K562 (cell line): ENCODE data around the gene TRRAP. TPM values are rescaled to one million over a fixed set of nuclear protein-coding genes. Genes with fewer than 3 reads are reported as not detected.

Experiments used
- ATAC-seq: fragments of 200-7000 bp; cut with Tn5 transposase; 3 replicates; pipeline ENCODE4 v1.9.1; 2020; ENCODE audit warnings: moderate library complexity
- BruUV-seq: library from RNA; stranded (reverse); fragments of 400-500 nt; replicated peaks from 2 replicates; lab custom pipeline; 2021; lab: Mats Ljungman, UMichigan
- CTCF ChIA-PET: fragments of 300-600 bp; formaldehyde crosslinking; extraction: SDS; loops from one replicate; lab custom pipeline; 2021; ENCODE audit warnings: low intra/inter-chr PET ratio; lab: Yijun Ruan, JAX
- POLR2A ChIA-PET: fragments of 300-600, 350-650 bp; sonication (Branson Sonifier 250); formaldehyde crosslinking; extraction: SDS; loops from one replicate; lab custom pipeline; 2021; ENCODE audit warnings: antibody characterized with exemption, inconsistent platforms; lab: Yijun Ruan, JAX
- DNase-seq, 4 experiments: peaks; one replicate each; pipeline versions ENCODE4 v3.0.0 to v3.0.0-alpha.2; 2011 to 2018; ENCODE audit warnings: low spot score in 3 of 4, mixed read lengths in 3 of 4; ENCODE audit errors: extremely low read depth in 1 of 4
- FAIRE-seq: peaks from 2 replicates; lab custom pipeline; 2011; peaks lifted over from hg19 to GRCh38; lab: Jason Lieb, UNC
- H2AFZ ChIP-seq: 2 replicates; pipeline ENCODE4 v1.6.0; 2011; ENCODE audit warnings: low read depth, low read length, control low read depth, inconsistent platforms
- H3K27ac ChIP-seq: fragments of 200-600 bp; 3 replicates; pipeline ENCODE4 v1.8.0; 2011; ENCODE audit warnings: low read depth, mild to moderate bottlenecking, control low read depth, inconsistent platforms, low read length, moderate library complexity, mixed read lengths; ENCODE audit errors: extremely low read depth
- H3K27me3 ChIP-seq, 2 experiments: fragments of 300-600 bp in 1 of 2; 2 replicates in 1 of 2; 3 replicates in 1 of 2; pipeline versions ENCODE4 v1.6.0 to v1.8.0; 2011; ENCODE audit warnings: inconsistent platforms in 2 of 2, low read length in 2 of 2, mild to moderate bottlenecking in 1 of 2, mixed read lengths in 1 of 2, moderate library complexity in 1 of 2; ENCODE audit not compliant: control insufficient read depth in 2 of 2, insufficient read depth in 2 of 2
- H3K36me3 ChIP-seq: fragments of 300-600 bp; 3 replicates; pipeline ENCODE4 v1.8.0; 2011; ENCODE audit warnings: mild to moderate bottlenecking, low read length, inconsistent platforms; ENCODE audit not compliant: control insufficient read depth, insufficient read depth
- H3K4me1 ChIP-seq, 2 experiments: fragments of 200-600 bp in 1 of 2; replicated peaks in 1 of 2; 2 replicates in 1 of 2; 3 replicates in 1 of 2; pipeline versions ENCODE4 v1.5.1 to v1.8.0; 2011; ENCODE audit warnings: inconsistent platforms in 2 of 2, low read length in 2 of 2, mild to moderate bottlenecking in 1 of 2, mixed read lengths in 1 of 2, moderate library complexity in 1 of 2; ENCODE audit not compliant: control insufficient read depth in 2 of 2, insufficient read depth in 2 of 2
- H3K4me2 ChIP-seq: 2 replicates; pipeline ENCODE4 v1.6.1; 2011; ENCODE audit warnings: low read length, control low read depth, inconsistent platforms, mixed read lengths; ENCODE audit not compliant: insufficient read depth
- H3K4me3 ChIP-seq: fragments of 200-600 bp; sonication (generic), shearing (Covaris generic); 2 replicates; pipeline ENCODE4 v1.5.1; 2016; ENCODE audit warnings: control low read depth, inconsistent platforms
- H3K79me2 ChIP-seq: fragments of 200-600 bp; 3 replicates; pipeline ENCODE4 v1.8.0; 2011; ENCODE audit warnings: low read length, inconsistent platforms; ENCODE audit not compliant: control insufficient read depth, insufficient read depth
- H3K9ac ChIP-seq, 2 experiments: 2 replicates each; pipeline versions ENCODE4 v1.6.0 to v1.6.1; 2011; ENCODE audit warnings: low read depth in 2 of 2, low read length in 2 of 2, control low read depth in 1 of 2, inconsistent platforms in 1 of 2, mild to moderate bottlenecking in 1 of 2, mixed read lengths in 1 of 2; ENCODE audit not compliant: insufficient read depth in 1 of 2
- H3K9me1 ChIP-seq: one replicate; pipeline ENCODE4 v1.6.0; 2011; ENCODE audit warnings: inconsistent platforms, mild to moderate bottlenecking, low read length, moderate library complexity; ENCODE audit not compliant: control insufficient read depth, insufficient read depth
- H3K9me3 ChIP-seq: replicated peaks from 2 replicates; pipeline ENCODE4 v1.5.1; 2011; ENCODE audit warnings: low read depth, low read length, inconsistent platforms; ENCODE audit not compliant: control insufficient read depth, insufficient read depth
- H4K20me1 ChIP-seq: replicated peaks from 2 replicates; pipeline ENCODE4 v1.6.1; 2011; ENCODE audit warnings: low read length, inconsistent platforms, mixed read lengths; ENCODE audit not compliant: control insufficient read depth, insufficient read depth
- BCL6 ChIP-seq: fragments of 250-450 bp; sonication (Bioruptor Pico); IDR thresholded peaks from 2 replicates; pipeline ENCODE4 v1.4.0; 2020
- CBX1 ChIP-seq: sonication (generic); IDR thresholded peaks from 2 replicates; pipeline ENCODE4 v1.6.1; 2016; ENCODE audit warnings: antibody characterized with exemption, low read depth, mild to moderate bottlenecking
- CEBPG ChIP-seq, 3 experiments: fragments of 200-800 bp in 1 of 3; sonication (Bioruptor generic) in 1 of 3; sonication (generic) in 1 of 3; formaldehyde crosslinking in 1 of 3; IDR thresholded peaks in 2 of 3; conservative IDR thresholded peaks in 1 of 3; 2 replicates each; pipeline versions ENCODE4 v1.6.1 to v1.8.0; 2016 to 2022; ENCODE audit warnings: missing compliant biosample characterization in 2 of 3, missing genetic modification characterization in 2 of 3, mild to moderate bottlenecking in 1 of 3, missing genetic modification reagents in 1 of 3
- DLX4 ChIP-seq: fragments of 250-450 bp; sonication (Bioruptor Pico); IDR thresholded peaks from 2 replicates; pipeline ENCODE4 v1.6.1; 2021; ENCODE audit warnings: mild to moderate bottlenecking
- ELK3 ChIP-seq: fragments of 450-650 bp; formaldehyde crosslinking; IDR thresholded peaks from 2 replicates; pipeline ENCODE4 v1.4.0; 2020; ENCODE audit warnings: mild to moderate bottlenecking
- HDAC1 ChIP-seq, 2 experiments: fragments of 450-650 bp; IDR thresholded peaks; 2 replicates each; pipeline ENCODE4 v1.6.1; 2016 to 2017; ENCODE audit warnings: inconsistent platforms in 1 of 2, mild to moderate bottlenecking in 1 of 2, moderate library complexity in 1 of 2
- IRF2 ChIP-seq: sonication (generic); formaldehyde crosslinking; IDR thresholded peaks from 2 replicates; pipeline ENCODE4 v1.8.1; 2022; ENCODE audit warnings: mild to moderate bottlenecking, missing genetic modification reagents
- MECOM ChIP-seq: fragments of 250-450 bp; sonication (Bioruptor Pico); IDR thresholded peaks from 2 replicates; pipeline ENCODE4 v1.8.0; 2022; ENCODE audit warnings: inconsistent platforms
- NR1H2 ChIP-seq: sonication (generic); formaldehyde crosslinking; IDR thresholded peaks from 2 replicates; pipeline ENCODE4 v1.4.0; 2020; ENCODE audit warnings: mild to moderate bottlenecking, missing genetic modification reagents
- PHF8 ChIP-seq: fragments of 200-600 bp; sonication (generic); IDR thresholded peaks from 2 replicates; pipeline ENCODE4 v1.6.1; 2012; ENCODE audit warnings: mixed run types, mild to moderate bottlenecking, inconsistent platforms, low read length, moderate library complexity, borderline replicate concordance
- TFE3 ChIP-seq: fragments of 450-650 bp; formaldehyde crosslinking; IDR thresholded peaks from 2 replicates; pipeline ENCODE4 v1.4.0; 2020; ENCODE audit warnings: mild to moderate bottlenecking, mixed read lengths
- ZNF778 ChIP-seq: fragments of 450-650 bp; formaldehyde crosslinking; IDR thresholded peaks from 2 replicates; pipeline ENCODE4 v1.4.0; 2020; ENCODE audit warnings: mild to moderate bottlenecking, moderate library complexity
- WGBS: fragments of 100-300 bp; shearing (Covaris generic); methylation state at CpG from one replicate; pipeline ENCODE4 v1.1.6; 2016; ENCODE audit warnings: low coverage, mixed read lengths; ENCODE audit not compliant: insufficient coverage; ENCODE audit errors: missing lambda C conversion rate; 5-methylcytosine and 5-hydroxymethylcytosine counted together
- in situ Hi-C: fragments of 300-500 bp; cut with MboI; formaldehyde crosslinking; loops from 4 replicates; pipeline ENCODE4 v1.15.0; 2018; ENCODE audit warnings: inconsistent platforms, mixed read lengths
- intact Hi-C: fragments of 100-400 bp; cut with micrococcal nuclease; formaldehyde crosslinking; loops from 2 replicates; pipeline ENCODE4 v1.14.2; 2022
- polyA plus RNA-seq, 8 experiments: library from polyadenylated mRNA; depleted of rRNA in 4 of 8; stranded (reverse) in 5 of 8; unstranded in 3 of 8; fragments of >200 nt; fragmentation: Nextera tagmentation in 2 of 8; fragmentation: Illumina TruSeq in 1 of 8; extraction: Ambion mirVana in 2 of 8; extraction: Trizol in 1 of 8; gene quantifications; 2 replicates each; pipeline versions ENCODE4 v1.2.1 to v1.2.3, GENCODE V29; 2011 to 2014; ENCODE audit warnings: inconsistent platforms in 1 of 8, missing spikeins in 1 of 8
- total RNA-seq, 7 experiments: library from RNA; depleted of rRNA in 6 of 7; stranded (reverse); fragments of >200 nt in 6 of 7; fragmentation: Illumina TruSeq in 2 of 7; extraction: Trizol in 2 of 7; gene quantifications; 2 replicates each; pipeline versions ENCODE4 v1.2.1 to v1.2.3, GENCODE V29; 2011 to 2021; ENCODE audit warnings: low replicate concordance in 1 of 7
- TF ChIP-seq, protein P1 (sequence below): fragments of 450-650 bp; IDR thresholded peaks from 2 replicates; pipeline ENCODE4 v1.6.1; 2016; ENCODE audit warnings: missing biosample characterization, missing genetic modification characterization

The TRRAP gene
- total and polyA plus RNA-seq, 9 of the 15 experiments (the other 6 are each of a cell fraction or from before 2014, with no cell fraction given), result 1.3 to 47.2 (median 9.7) TPM

DNA sequence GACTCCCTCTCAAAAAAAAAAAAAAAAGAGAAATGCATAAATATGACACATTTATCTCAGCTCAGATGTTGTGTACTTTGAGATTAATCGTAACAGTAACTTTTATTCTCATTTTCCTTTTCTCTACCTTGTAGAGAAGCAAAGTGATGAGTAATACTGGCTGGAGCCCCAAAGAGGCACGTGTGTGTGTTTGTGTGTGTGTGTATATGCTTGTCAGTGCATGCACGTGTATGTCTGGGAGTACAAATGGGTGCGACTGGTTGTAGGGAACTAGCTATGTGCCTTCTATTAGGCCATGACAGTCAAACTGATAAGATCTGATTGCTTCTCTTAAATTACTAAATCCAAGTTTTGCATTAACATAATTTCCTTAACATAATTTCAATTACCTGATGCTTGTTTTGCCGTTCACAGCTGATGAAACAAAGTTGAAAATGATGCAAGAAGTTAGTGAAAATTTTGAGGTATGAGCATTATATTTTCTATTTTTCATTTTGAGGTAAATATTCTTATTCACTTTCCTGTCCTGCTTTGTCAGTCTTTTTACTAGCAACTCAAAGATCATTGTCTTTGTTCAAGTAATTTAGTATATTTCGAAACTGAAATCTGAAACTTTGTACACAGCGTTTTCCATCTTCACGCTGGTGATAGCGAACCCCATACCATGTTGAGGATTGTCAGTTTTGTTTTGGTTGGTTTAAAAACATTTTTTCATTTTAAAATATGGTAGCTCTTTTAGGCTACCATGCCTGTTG is 3.4 kb downstream of the TRRAP start (continued):
- no peak for TF ChIP-seq CEBPG (CRISPR knock-in tag; IDR thresholded peaks at IDR 0.05)
- peak; percentile 56 to 62; a peak in 3 of 4 replicates for TF ChIP-seq CEBPG (tag; conservative IDR thresholded peaks at IDR 0.05 in 1 of 2, IDR thresholded peaks at IDR 0.05 in 1 of 2)
- no peak for TF ChIP-seq ELK3 (CRISPR knock-in tag)
- TF ChIP-seq MECOM (CRISPR knock-in tag), result no peak
- no peak for TF ChIP-seq CBX1

DNA sequence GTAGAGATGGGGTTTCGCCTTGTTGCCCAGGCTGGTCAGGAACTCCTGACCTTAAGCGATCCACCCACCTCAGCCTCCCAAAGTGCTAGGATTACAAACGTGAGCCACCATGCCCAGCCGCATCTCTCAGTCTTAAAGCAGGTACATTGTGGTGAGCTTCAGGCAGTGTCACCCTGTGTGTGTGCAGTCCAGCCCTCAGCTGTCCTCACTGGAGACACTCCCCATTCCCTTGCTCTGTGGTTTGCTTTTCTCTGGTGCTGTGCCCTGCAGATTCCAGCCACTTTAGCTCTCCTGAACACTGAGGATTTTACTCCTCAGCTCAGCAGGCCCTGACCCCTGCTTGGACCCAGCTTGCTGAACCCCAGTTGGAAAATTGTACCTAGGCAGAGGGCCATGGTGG is 6.1 kb downstream of the TRRAP start:
- Histone ChIP-seq H3K79me2 (peaks cover 24% of the 10 kb centered on the region), H3K36me3 (peaks cover 78% of the 10 kb centered on the region), H3K9me1 (peaks cover 7% of the 10 kb centered on the region), H3K4me3 (no peak overlapping the region), H3K4me2 (no peak overlapping the region), H3K4me1 (peaks cover 3 to 10% of the 10 kb centered on the region in 2 experiments; a peak in 3 of 5 replicates), H3K27ac (no peak overlapping the region), H2AFZ (no peak overlapping the region), H3K9me3 (no peaks in the 10 kb centered on the region), H3K27me3 (no peaks in the 10 kb centered on the region), H3K9ac (no peak overlapping the region), H4K20me1 (peaks cover 6% of the 10 kb centered on the region; the same call in 1 of the 2 replicates)
- ChIA-PET CTCF (no interaction called here), POLR2A (interaction anchor here (0.6 to 0.7 kb wide), 2 partner anchors 9 to 96 kb away, joined by 3 to 5 read pairs; no protein-coding TSS in a partner anchor)
- ATAC-seq (no peak), DNase-seq (no peak), FAIRE-seq (no peak)
- no peak for TF ChIP-seq IRF2 (CRISPR knock-in tag)
- TF ChIP-seq, protein P1, sequence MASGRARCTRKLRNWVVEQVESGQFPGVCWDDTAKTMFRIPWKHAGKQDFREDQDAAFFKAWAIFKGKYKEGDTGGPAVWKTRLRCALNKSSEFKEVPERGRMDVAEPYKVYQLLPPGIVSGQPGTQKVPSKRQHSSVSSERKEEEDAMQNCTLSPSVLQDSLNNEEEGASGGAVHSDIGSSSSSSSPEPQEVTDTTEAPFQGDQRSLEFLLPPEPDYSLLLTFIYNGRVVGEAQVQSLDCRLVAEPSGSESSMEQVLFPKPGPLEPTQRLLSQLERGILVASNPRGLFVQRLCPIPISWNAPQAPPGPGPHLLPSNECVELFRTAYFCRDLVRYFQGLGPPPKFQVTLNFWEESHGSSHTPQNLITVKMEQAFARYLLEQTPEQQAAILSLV (tag), result no peak
- TF ChIP-seq PHF8, result no peak
- TF ChIP-seq ZNF778 (CRISPR knock-in tag), result no peak
- TF ChIP-seq BCL6 (CRISPR knock-in tag), result no peak
- TF ChIP-seq TFE3 (CRISPR knock-in tag), result no peak
- no peak for TF ChIP-seq NR1H2
- no peak for TF ChIP-seq HDAC1 (IDR thresholded peaks at IDR 0.05)
- TF ChIP-seq DLX4 (CRISPR knock-in tag), result no peak
- 80% methylated on average over 4 of the region's 4 CpGs for WGBS
- intact Hi-C loops, result no loop called here
- no TSS peak for BruUV-seq
- in situ Hi-C loops, result no loop called here
